HEK293 (cell line): ENCODE measurements around the gene HLA-DRB5.

Experiments
- CTCF ChIA-PET: fragments of 350-600 bp; formaldehyde crosslinking; extraction: SDS; loops from one replicate; lab custom pipeline; 2021; ENCODE audit warnings: antibody characterized with exemption; lab: Yijun Ruan, JAX
- POLR2A ChIA-PET: fragments of 300-600 bp; formaldehyde crosslinking; extraction: SDS; loops from one replicate; lab custom pipeline; 2020; ENCODE audit warnings: antibody characterized with exemption, inconsistent platforms; lab: Yijun Ruan, JAX
- H3K27ac ChIP-seq: fragments of 200-500 bp; sonication (Bioruptor generic); 2 replicates; pipeline ENCODE4 v1.5.1; 2014; ENCODE audit warnings: low read depth, low read length, control low read depth, inconsistent platforms; ENCODE audit errors: extremely low read depth
- H3K36me3 ChIP-seq, 2 experiments: fragments of 200-500 bp in 1 of 2; sonication (Bioruptor generic) in 1 of 2; 1 replicate in 1 of 2; 2 replicates in 1 of 2; pipeline ENCODE4 v1.5.1; 2014 to 2017; ENCODE audit warnings: inconsistent platforms in 2 of 2, low read length in 2 of 2; ENCODE audit not compliant: control insufficient read depth in 2 of 2, insufficient read depth in 1 of 2
- H3K4me1 ChIP-seq: fragments of 200-500 bp; sonication (Bioruptor generic); 2 replicates; pipeline ENCODE4 v1.5.1; 2014; ENCODE audit warnings: mild to moderate bottlenecking, low read length, inconsistent platforms; ENCODE audit not compliant: control insufficient read depth, insufficient read depth
- H3K4me3 ChIP-seq: 2 replicates; pipeline ENCODE4 v1.5.1; 2011; ENCODE audit warnings: low read depth, mild to moderate bottlenecking, control low read depth, low read length, moderate library complexity
- H3K9me3 ChIP-seq: fragments of 200-500 bp; sonication (Bioruptor generic); 2 replicates; pipeline ENCODE4 v1.5.1; 2014; ENCODE audit warnings: low read depth, low read length, inconsistent platforms; ENCODE audit not compliant: control insufficient read depth, insufficient read depth
- KLF1 ChIP-seq: fragments of 450-650 bp; formaldehyde crosslinking; IDR thresholded peaks from 2 replicates; pipeline ENCODE4 v1.5.1; 2016; ENCODE audit warnings: missing biosample characterization, missing genetic modification characterization
- ZNF138 ChIP-seq: fragments of 450-650 bp; formaldehyde crosslinking; IDR thresholded peaks from 2 replicates; pipeline ENCODE4 v1.5.1; 2016; ENCODE audit warnings: missing biosample characterization, missing genetic modification characterization, borderline replicate concordance
- ZNF140 ChIP-seq: fragments of 450-650 bp; formaldehyde crosslinking; IDR thresholded peaks from 2 replicates; pipeline ENCODE4 v1.5.1; 2016; ENCODE audit warnings: missing biosample characterization, missing genetic modification characterization
- ZNF19 ChIP-seq: fragments of 450-650 bp; formaldehyde crosslinking; IDR thresholded peaks from 2 replicates; pipeline ENCODE4; 2016; ENCODE audit warnings: missing biosample characterization, missing genetic modification characterization, low read depth
- ZNF221 ChIP-seq: fragments of 450-650 bp; formaldehyde crosslinking; IDR thresholded peaks from 2 replicates; pipeline ENCODE4 v1.5.1; 2017; ENCODE audit warnings: missing biosample characterization, missing genetic modification characterization, borderline replicate concordance
- ZNF544 ChIP-seq: fragments of 450-650 bp; formaldehyde crosslinking; IDR thresholded peaks from 2 replicates; pipeline ENCODE4 v1.5.0; 2017; ENCODE audit warnings: missing biosample characterization, missing genetic modification characterization
- ZNF621 ChIP-seq: fragments of 450-650 bp; formaldehyde crosslinking; IDR thresholded peaks from 2 replicates; pipeline ENCODE4 v1.5.1; 2017; ENCODE audit warnings: missing biosample characterization, missing genetic modification characterization
- ZNF654 ChIP-seq: fragments of 450-650 bp; formaldehyde crosslinking; IDR thresholded peaks from 2 replicates; pipeline ENCODE4 v1.5.1; 2016; ENCODE audit warnings: low read depth, missing biosample characterization, missing genetic modification characterization
- ZNF658 ChIP-seq: fragments of 450-650 bp; formaldehyde crosslinking; IDR thresholded peaks from 2 replicates; pipeline ENCODE4; 2016; ENCODE audit warnings: missing biosample characterization, missing genetic modification characterization
- ZNF660 ChIP-seq: fragments of 450-650 bp; IDR thresholded peaks from 2 replicates; pipeline ENCODE4 v1.5.1; 2018; ENCODE audit warnings: missing biosample characterization, mild to moderate bottlenecking, missing genetic modification characterization
- ZNF76 ChIP-seq: fragments of 450-650 bp; formaldehyde crosslinking; IDR thresholded peaks from 2 replicates; pipeline ENCODE4; 2016; ENCODE audit warnings: low read depth, missing biosample characterization, missing genetic modification characterization, borderline replicate concordance
- ZNF777 ChIP-seq: fragments of 450-650 bp; formaldehyde crosslinking; IDR thresholded peaks from 2 replicates; pipeline ENCODE4 v1.5.1; 2017; ENCODE audit warnings: missing biosample characterization, missing genetic modification characterization, borderline replicate concordance
- ZNF830 ChIP-seq: fragments of 450-650 bp; IDR thresholded peaks from 2 replicates; pipeline ENCODE4 v1.5.0; 2018; ENCODE audit warnings: missing biosample characterization, missing genetic modification characterization, low read depth, mild to moderate bottlenecking, moderate library complexity
- ZNF837 ChIP-seq: fragments of 450-650 bp; formaldehyde crosslinking; IDR thresholded peaks from 2 replicates; pipeline ENCODE4 v1.5.1; 2016; ENCODE audit warnings: missing biosample characterization, missing genetic modification characterization
- ZSCAN16 ChIP-seq: fragments of 450-650 bp; formaldehyde crosslinking; IDR thresholded peaks from 2 replicates; pipeline ENCODE4 v1.5.1; 2016; ENCODE audit warnings: missing biosample characterization, missing genetic modification characterization
- TF ChIP-seq, protein P1 (sequence below): fragments of 450-650 bp; formaldehyde crosslinking; IDR thresholded peaks from 2 replicates; pipeline ENCODE4 v1.5.1; 2016; ENCODE audit warnings: missing biosample characterization, missing genetic modification characterization
- TF ChIP-seq, protein P2 (sequence below): fragments of 450-650 bp; formaldehyde crosslinking; IDR thresholded peaks from 2 replicates; pipeline ENCODE4 v1.5.1; 2016; ENCODE audit warnings: missing biosample characterization, missing genetic modification characterization
- TF ChIP-seq, protein P3 (sequence below): fragments of 450-650 bp; formaldehyde crosslinking; IDR thresholded peaks from 2 replicates; pipeline ENCODE4 v1.5.1; 2016; ENCODE audit warnings: missing biosample characterization, missing genetic modification characterization
- TF ChIP-seq, protein P4 (sequence below): fragments of 450-650 bp; formaldehyde crosslinking; IDR thresholded peaks from 2 replicates; pipeline ENCODE4 v1.5.1; 2016; ENCODE audit warnings: missing biosample characterization, missing genetic modification characterization

Gene HLA-DRB5

DNA sequence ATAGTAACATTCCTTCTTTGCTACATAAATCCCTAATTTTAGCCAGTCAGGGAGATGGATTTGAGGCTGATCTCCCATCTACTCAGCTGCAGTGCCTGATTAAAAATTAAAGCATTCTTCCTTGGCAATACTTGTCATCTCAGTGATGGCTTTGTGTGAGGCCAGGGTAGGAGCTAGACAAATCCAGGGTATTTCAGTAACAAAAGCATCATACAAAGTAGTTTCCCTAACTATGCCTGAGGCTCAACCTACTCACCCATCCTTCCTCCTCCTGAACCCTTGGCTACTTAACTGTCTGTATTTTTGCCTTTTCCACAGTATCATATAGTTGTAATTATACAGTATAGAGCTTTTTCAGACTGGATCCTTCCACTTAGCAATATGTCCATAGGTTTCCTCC is 37.7 kb downstream of the HLA-DRB5 start (continued):
- TF ChIP-seq, protein P1, sequence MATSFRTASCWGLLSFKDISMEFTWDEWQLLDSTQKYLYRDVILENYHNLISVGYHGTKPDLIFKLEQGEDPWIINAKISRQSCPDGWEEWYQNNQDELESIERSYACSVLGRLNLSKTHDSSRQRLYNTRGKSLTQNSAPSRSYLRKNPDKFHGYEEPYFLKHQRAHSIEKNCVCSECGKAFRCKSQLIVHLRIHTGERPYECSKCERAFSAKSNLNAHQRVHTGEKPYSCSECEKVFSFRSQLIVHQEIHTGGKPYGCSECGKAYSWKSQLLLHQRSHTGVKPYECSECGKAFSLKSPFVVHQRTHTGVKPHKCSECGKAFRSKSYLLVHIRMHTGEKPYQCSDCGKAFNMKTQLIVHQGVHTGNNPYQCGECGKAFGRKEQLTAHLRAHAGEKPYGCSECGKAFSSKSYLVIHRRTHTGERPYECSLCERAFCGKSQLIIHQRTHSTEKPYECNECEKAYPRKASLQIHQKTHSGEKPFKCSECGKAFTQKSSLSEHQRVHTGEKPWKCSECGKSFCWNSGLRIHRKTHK (tag by site-specific recombination), result no peak
- TF ChIP-seq ZNF658 (tag by site-specific recombination) (no peak), ZNF830 (tag by site-specific recombination) (no peak), ZNF660 (tag by site-specific recombination) (no peak), ZNF654 (no peak), ZNF138 (tag by site-specific recombination) (no peak), ZNF837 (tag by site-specific recombination) (no peak), ZSCAN16 (no peak), KLF1 (tag by site-specific recombination) (no peak)
- TF ChIP-seq, protein P2, sequence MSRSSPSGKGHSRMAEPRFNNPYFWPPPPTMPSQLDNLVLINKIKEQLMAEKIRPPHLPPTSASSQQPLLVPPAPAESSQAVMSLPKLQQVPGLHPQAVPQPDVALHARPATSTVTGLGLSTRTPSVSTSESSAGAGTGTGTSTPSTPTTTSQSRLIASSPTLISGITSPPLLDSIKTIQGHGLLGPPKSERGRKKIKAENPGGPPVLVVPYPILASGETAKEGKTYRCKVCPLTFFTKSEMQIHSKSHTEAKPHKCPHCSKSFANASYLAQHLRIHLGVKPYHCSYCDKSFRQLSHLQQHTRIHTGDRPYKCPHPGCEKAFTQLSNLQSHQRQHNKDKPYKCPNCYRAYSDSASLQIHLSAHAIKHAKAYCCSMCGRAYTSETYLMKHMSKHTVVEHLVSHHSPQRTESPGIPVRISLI (tag by site-specific recombination), result no peak
- TF ChIP-seq, all 188 proteins: peak for 0

DNA sequence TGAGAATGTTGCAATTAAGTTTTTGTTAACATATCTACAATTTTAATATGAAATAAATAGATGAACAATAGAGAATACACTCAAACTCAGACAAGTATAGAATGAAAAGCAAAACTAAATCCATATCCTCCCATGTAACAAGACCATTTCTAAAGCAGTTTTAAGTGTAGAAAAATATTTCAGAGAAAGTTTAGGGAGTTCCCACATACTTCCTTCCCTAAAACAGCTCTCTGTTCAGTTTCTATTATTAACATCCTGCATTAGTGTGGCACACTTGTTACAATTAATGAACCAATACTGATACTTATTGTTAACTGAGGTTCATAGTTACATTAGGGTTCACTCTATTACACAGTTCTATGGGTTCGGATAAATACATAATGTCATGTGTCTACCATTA is 38.4 kb downstream of the HLA-DRB5 start:
- no peaks in the 10 kb centered on the region for H3K9me3 ChIP-seq
- CTCF ChIA-PET, result interaction anchor here (1.3 kb wide), 1 partner anchor 144 kb away, joined by 3 read pairs; no protein-coding TSS in a partner anchor
- no peaks in the 10 kb centered on the region for H3K36me3 ChIP-seq
- no peak overlapping the region for H3K27ac ChIP-seq
- TF ChIP-seq, protein P3, sequence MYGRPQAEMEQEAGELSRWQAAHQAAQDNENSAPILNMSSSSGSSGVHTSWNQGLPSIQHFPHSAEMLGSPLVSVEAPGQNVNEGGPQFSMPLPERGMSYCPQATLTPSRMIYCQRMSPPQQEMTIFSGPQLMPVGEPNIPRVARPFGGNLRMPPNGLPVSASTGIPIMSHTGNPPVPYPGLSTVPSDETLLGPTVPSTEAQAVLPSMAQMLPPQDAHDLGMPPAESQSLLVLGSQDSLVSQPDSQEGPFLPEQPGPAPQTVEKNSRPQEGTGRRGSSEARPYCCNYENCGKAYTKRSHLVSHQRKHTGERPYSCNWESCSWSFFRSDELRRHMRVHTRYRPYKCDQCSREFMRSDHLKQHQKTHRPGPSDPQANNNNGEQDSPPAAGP (tag by site-specific recombination), result no peak
- TF ChIP-seq, protein P4, sequence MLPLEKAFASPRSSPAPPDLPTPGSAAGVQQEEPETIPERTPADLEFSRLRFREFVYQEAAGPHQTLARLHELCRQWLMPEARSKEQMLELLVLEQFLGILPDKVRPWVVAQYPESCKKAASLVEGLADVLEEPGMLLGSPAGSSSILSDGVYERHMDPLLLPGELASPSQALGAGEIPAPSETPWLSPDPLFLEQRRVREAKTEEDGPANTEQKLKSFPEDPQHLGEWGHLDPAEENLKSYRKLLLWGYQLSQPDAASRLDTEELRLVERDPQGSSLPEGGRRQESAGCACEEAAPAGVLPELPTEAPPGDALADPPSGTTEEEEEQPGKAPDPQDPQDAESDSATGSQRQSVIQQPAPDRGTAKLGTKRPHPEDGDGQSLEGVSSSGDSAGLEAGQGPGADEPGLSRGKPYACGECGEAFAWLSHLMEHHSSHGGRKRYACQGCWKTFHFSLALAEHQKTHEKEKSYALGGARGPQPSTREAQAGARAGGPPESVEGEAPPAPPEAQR (tag by site-specific recombination), result no peak
- TF ChIP-seq, all 188 proteins: peak for 0
- no peaks in the 10 kb centered on the region for H3K4me1 ChIP-seq
- no peak overlapping the region for H3K4me3 ChIP-seq
- POLR2A ChIA-PET, result no interaction called here

DNA sequence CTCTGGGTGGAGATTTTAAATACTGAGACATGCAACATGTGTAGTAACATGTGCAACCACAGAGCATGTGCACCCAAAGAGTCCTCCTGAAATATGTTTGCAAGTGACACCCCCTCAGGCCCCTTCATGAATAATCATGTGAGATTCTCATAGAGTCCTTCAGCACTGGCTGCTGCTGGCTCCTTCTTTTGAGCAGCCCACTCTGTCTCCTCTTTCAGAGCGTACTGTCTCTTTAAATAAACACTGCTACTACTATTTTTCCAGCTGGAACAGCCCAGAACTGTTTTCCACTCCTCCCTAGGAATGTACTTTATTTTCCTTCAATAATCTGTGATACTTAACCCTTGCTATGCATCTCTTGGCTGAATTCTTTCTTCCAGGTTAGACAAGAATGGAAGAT is 42.0 kb downstream of the HLA-DRB5 start:
- POLR2A ChIA-PET, result no interaction called here
- H3K9me3 ChIP-seq, result no peaks in the 10 kb centered on the region
- TF ChIP-seq ZNF19 (tag by site-specific recombination), result no peak
- TF ChIP-seq ZNF544 (tag by site-specific recombination), result no peak
- no peak for TF ChIP-seq ZNF140
- no peak for TF ChIP-seq ZNF621 (tag by site-specific recombination)
- no peak for TF ChIP-seq ZNF76 (tag by site-specific recombination)
- no peak for TF ChIP-seq ZNF221 (tag by site-specific recombination)
- TF ChIP-seq ZNF777, result no peak
- CTCF ChIA-PET, result interaction anchor here (0.6 kb wide), 1 partner anchor 142 kb away, joined by 3 read pairs; no protein-coding TSS in a partner anchor
- no peaks in the 10 kb centered on the region for H3K4me1 ChIP-seq
- no peak overlapping the region for H3K27ac ChIP-seq
- H3K4me3 ChIP-seq, result no peak overlapping the region
- no peaks in the 10 kb centered on the region for H3K36me3 ChIP-seq
